GM18858 (cell line): ENCODE data around the gene FGD6.
"Not testable (repeated sequence)": the region's sequence is repeated elsewhere in the genome, so short reads cannot be mapped to it uniquely, and the experiment has no call there.

ENCODE experiments used
- ATAC-seq: cut with Tn5 transposase; IDR thresholded peaks from one replicate; pipeline ENCODE4 v1.9.1; 2021; ENCODE audit not compliant: unreplicated experiment

The FGD6 gene

DNA sequence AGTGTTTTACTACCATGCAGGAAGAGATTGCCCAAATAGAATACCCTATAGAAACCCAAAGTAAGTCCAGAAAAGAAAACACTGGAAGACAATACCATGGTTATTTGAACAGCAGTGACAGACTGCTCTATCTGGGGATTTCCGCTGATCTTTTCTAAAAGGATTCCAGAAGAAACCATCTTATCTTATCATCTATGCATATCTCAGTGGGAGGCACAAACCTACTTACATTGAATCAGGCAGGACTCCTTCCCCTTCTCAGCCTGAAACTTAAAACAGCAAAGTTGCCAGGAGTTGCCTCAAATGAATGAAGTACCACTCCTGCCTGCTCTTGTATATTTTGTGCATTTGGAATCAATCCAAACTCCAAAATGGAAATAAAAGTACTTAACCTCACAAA, 87.2 kb downstream of the FGD6 start:
- ATAC-seq = no peak

DNA sequence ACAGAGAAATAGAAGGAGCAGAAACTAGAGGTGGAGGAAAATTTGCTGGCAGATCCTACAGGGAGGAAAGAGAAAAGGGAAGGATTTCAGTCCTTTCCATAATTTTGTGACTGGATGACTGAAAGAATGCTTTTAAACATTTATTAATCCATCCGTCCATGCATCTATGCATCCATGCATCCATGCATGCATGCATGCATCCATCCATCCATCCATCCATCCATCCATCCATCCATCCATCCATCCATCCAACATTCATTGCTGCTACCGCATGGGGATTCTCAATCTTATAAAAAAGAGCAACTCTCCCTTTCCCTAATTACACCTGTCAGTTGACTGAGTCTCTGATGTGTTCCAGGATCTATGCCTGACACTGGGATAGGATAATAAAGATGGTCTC, 88.2 kb downstream of the FGD6 start:
- ATAC-seq = no peak

DNA sequence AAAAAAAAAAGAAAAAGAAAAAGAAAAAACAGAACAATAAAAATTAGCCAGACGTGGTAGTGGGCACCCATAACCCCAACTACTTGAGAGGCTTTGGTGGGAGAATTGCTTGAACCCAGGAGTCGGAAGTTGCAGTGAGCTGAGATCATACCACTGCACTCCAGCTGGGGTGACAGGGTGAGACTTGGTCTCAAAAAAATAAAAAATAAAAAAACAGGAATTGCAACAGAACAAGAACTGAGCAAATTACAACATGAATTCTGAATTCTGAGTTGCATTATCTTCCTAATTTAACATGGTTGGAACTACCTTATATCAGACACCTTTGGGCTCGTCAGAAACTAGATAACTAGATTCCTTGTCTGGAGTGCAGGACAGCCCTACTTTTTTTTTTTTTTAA, 90.5 kb downstream of the FGD6 start:
- ATAC-seq = no peak

DNA sequence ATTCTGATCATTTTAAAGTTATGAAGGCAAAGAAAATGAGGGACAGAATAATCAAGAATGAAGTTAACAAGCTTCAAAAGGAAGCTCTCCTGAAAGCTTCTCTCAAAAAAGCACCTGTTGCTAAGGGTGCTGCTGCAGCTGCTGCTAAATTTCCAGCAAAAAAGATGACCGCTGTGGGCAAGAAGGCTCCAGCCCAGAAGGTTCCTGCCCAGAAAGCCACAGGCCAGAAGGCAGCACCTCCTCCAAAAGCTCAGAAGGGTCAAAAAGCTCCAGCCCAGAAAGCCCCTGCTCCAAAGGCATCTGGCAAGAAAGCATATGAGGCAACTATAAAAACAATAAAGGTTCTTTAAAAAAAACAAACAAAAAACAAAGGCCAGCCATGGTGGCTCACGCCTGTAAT, 91.2 kb downstream of the FGD6 start:
- ATAC-seq = no peak

DNA sequence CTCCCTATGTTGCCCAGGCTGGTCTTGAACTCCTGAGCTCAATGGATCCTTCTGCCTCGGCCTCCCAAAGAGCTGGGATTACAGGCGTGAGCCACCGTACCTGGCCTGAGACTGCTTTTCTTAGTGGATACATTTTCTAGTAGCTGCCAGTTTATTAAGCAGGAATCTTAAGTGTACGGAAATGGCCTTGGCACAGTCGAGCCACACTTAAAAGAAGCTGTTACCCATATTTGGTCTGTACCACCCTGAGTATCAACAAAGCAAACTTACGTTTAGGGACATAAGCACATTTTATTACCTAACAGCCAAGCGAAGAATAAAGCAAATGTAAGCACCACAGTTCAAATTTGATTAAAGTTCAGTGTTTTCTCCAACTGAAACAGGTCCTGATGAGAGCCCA, 93.2 kb downstream of the FGD6 start:
- ATAC-seq = no peak

DNA sequence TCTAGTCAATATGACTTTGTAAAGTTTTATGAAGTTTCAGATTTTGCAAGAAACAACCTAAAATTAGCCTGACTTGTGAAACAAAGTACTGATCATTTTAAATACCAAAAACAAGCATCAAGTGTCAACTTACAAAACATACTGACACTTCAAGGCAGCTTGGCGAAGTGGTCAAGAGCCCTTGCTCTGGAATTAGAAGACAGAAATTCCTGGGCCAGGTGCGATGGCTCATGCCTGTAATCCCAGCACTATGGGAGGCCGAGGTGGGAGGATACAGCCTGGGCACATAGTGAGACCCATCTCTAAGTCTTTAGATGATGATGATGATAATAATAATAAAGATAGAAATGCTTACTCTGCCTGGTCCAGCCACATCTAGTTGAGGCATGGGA, 98.5 kb downstream of the FGD6 start:
- ATAC-seq = no peak

DNA sequence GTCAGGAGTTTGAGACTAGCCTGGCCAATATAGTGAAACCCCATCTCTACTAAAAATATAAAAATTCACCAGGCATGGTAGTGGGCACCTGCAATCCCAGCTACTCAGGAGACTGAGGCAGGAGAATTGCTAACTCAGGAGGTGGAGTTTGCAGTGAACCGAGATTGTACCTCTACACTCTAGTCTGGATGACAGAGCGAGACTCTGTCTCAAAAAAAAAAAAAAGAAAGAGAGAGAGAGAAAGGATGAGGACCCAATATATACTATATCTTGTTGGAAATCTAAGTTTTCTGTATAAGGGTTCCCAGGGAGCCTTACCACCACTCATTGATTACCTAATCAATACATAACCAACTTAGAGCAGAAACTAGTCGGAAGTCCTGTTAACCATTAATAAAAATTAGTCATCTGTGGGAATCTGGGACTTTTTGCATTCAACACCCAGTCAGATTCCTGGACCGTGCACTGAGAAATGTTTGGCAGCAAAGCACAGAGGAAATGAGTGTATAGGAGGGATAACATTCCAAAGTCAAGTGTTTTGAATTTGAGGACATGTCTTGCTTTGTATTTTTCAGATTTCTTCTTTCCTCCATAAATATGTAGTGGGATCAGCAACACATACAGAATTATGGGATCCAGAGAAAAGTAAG, 99.0 kb downstream of the FGD6 start:
- no peak for ATAC-seq

DNA sequence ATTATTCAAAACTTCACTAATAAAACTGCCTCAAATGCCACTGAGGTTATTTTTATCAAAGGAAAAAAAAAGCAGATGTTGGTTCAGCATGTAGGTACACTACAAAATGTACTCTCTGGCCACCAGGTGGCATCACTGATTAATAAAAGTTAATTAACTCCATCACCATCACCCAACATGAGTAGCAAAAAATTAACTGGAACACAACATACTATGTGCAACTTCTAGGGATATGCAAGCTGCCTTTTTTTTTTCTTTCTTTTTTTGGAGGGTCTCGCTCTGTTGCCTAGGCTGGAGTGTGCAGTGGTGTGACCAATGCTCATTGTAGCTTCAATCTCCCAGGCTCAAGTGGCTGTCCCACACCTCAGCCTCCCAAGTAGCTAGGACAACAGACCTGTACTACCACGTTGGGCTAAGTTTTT, 100.1 kb downstream of the FGD6 start:
- ATAC-seq = peak; percentile 79

DNA sequence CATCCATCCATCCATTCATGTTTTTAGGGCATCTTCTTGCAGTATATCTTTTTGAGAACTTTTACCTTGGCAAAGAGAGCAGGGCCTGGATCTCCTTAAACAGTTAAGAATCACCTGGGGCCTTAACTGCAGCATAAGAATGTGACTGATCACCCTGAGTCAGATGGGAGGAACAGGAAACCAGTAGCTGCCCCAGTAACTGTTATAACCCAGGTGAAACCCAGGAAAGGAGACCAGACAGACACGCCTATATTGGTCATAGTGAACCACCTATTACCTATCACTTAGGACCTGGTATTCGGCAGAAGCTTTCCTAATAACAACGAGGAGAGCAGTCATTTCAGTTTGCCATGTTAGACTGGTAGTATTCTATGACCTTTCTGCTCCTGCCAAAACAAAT, 100.5 kb downstream of the FGD6 start:
- peak; percentile 43 for ATAC-seq

DNA sequence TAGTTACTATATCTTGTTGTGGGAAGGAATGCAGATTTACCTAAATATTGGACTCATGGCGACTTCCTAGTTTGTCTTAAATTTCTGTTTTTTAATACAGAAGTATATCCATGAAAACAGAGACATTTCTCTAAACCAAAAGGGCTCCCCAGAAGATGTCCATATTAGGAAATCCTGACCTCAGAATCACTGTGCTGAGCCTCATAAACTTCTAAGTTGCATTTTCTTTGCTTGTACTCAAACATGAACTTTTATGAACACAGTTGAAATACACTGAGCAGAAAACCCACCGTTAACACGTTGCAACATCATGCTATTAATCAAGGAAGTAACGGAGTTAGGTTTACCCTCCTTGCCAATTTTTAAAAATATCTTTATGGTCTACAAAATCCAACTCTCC, 100.9 kb downstream of the FGD6 start:
- no peak for ATAC-seq

DNA sequence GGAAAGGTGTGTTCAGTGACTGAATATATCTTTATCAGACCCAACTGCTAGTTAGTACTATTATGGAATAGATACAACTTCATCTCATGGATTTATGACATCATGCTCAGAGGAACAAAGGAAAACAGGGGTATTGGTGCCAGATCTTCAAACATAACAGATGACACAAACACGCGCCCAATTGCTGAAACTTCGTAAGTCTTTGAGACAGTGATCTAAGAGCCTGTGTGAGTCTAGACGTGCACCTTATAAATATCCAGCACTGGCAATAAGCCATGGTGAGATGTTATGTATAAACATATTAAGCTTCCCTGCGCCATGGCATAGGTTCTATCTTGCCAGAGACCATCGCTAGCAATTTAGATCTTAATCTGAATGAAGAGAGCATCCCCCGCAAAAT, 101.6 kb downstream of the FGD6 start:
- ATAC-seq = no peak

DNA sequence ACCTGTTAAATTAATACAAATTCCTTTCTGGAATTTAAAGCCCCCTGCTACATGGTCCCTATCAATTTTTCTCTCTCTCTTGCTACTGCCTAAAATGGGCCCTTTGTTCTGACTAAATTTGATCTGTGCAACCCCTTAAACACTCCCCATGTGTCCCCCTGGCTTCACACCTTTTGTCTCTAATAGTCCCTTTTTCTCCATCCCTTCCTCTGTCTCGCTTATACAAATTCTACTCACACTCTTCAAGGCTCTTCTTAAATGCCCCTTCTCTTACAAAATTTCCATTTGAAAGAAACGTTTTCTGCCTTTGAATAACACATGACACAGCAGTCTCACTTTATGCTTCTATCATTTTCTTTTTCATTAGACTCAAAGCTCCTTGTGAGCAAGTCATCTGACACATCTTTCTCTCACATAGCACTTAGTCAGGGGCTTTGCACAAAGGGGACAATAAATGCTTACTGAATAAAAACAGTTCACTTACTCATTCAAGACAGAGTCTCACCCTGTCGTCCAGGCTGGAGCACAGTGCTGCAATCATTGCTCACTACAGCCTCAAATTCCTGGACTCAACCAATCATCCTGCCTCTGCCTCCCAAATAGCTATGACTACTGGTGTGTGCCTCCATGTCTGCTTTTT, 102.4 kb downstream of the FGD6 start:
- ATAC-seq = no peak

DNA sequence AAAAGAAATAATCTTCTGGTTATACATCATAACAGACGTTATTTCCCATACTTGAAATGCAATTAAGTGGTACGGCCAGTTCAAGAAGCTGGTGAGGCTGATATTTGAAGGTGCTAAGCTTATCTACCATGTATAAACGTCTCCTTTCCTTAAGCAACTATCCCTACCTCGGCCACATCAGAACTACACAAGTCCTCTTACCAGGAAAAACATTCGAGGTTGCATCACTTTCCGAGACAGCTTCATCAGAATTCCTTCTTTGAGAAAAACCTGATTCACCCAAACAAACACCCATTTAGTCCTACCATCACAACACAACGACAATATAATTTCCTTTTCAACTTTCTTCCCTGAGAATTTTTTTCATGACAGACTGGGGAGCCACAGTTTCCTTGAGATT, 109.9 kb downstream of the FGD6 start:
- no peak for ATAC-seq

DNA sequence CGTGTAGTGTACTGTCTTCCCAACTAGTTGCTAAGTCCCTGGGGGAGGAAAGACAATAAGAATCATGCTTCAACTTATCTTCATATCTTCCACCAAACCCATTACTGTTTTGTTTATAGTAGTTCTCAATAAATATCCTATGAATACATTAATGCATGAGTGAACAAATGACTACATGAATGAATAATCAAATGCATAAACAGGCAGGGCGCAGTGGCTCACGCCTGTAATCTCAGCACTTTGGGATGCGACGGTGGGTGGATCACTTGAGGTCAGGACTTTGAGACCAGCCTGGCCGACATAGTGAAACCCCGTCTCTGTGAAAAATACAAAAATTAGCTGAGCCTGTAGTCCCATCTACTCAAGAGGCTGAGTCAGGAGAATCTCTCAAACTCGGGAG, 111.7 kb downstream of the FGD6 start:
- ATAC-seq = no peak

DNA sequence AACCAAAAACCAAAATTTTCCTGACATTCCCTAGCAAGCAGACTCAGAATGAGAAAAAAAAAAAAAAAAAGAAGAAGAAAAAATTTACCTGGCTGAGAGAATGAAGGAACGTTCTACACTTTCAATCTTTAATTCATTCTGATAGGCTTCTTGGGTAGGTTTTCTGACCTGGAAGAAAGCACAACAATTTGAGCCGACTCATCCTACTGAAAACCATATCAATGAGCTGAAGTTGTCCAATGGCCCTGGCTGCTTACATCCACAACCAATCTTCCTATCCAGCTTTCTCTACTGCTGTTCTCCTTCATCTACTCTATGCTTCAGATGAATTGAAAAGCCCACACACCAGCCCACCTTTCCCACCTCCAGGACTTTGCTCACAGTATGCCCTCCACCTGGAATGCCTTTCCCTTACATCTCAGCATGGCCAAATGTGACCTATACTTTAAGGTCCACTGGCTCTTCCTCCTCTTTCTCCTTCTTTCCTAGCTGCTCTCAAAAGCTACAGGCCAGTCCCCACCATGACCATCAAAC, 112.3 kb downstream of the FGD6 start:
- no peak for ATAC-seq

DNA sequence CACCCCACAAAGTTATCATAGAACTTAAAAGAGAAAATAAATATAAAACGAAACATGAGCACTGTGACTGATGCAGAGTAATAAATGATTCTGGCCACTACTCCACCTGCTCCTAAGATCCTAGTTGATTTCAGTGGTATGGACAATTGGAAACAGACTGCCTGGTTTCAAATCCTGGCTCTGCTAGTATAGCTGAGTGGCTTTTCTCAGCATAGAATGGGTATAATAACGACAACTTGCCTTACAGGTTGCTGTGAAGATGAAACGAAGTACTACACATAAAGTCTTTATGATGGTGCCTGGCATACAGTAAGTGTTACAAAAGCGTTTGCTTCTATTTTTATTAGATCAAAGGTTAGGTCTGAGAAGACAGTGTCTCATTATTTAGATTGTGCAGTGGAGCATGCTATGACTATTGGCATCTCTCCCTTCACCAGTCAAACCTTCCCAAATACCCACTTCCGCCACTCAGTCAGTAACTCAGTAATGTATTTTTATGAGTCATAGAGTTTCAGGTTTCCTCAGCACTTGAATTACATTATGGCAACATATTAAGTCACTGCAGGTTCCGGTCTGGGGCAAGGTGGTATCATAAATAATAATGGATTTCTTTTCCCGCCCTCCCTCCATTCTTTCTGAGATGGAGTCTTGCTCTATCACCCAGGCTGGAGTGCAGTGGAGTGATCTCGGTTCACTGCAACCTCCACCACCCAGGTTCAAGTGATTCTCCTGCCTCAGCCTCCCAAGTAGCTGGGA, 114.2 kb downstream of the FGD6 start:
- peak; percentile 99 for ATAC-seq

DNA sequence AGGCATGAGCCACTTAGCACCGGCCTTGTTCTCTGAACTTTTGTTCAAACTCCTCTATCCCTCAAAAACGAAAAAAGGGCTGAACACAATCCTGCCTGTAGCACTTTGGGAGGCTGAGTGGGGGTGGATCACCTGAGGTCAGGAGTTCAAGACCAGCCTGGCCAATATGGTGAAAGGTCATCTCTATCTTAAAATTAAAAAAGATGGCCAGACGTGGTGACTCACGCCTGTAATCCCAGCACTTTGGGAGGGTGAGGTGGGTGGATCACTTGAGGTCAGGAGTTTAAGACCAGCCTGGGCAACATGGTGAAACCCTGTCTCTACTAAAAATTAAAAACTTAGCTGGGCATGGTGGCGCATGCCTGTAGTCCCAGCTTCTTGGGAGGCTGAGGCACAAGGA, 115.3 kb downstream of the FGD6 start:
- ATAC-seq = not testable (repeated sequence)

DNA sequence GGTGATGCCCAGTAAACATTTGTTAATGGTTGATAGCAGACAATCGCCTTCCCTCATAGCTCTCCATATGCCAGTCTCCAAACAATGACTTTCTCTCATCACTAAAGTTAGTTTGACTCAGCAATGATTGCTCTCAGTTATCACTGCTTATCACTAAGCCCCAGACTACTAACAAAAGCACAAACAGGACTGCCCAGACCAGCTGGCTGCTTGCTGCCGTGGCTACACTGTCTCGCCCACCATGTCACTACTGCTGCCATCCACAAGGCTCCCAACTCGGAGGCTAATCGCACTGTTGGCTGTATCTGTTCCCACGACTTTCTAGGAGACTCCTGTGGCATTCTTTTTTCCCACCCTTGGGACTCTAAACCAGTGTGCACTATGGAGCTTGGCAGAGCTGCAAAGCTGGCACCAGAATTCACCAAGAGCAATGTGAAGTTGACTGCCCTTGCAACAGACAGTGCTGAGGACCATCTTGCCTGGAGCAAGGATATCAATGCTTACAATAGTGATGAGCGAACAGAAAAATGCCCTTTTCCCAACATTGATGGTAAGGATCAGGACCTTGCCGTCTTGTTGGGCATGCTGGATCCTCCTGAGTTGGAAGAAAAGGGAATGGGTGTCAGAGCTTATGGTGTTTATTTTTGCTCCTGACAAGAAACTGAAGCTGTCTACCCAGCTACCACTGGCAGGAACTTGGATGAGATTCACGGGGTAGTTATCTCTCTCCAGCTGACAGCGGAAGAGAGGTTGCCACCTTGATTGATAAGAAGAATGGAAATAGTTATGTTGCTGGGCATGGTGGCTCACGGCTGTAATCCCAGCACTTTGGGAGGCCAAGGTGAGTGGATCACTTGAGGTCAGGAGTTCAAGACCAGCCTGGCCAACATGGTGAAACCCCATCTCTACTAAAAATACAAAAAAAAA, 116.7 kb downstream of the FGD6 start:
- ATAC-seq = no peak

DNA sequence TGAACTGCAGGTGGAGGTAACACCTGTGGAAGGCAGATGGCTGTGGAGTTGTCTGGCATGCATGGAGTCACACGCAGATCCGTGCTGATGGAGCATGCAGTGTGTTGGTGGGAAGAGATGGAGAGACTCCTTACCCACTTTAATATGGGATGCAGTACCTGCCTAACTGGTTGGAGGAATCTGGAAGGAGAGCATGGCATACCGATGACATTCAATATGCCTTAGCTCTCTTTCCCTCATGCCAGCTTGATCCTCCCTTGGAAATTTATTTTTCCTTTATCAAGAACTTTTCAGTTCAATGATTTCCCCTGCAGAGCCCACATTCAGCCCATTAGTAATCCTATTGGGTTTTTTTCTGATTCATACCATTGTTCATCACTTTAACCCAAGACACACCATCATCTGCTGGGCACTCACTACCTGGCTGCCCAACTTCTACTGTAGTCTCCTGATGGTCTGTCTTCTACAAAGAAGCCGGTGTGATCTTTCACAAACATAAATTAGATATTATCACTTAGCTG, 117.9 kb downstream of the FGD6 start:
- no peak for ATAC-seq

DNA sequence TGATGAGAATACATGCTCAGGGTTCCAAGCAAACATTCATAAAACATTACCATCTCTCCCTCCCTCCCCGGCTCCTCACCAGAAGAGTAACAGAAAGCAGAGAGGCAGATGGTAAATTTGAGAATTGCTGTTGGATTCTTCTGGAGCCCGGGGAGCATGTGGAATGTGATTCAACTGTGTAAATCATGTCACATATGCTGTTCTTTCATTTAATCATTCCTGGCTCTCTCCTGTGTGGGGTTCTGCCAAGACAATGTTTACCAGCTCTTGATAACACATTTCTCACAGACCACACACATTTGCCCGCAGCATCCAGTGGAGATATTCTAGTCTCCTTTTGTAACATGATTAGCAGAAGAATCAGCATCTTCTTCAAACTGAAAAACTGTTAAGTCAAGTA, 120.4 kb downstream of the FGD6 start:
- ATAC-seq = no peak

DNA sequence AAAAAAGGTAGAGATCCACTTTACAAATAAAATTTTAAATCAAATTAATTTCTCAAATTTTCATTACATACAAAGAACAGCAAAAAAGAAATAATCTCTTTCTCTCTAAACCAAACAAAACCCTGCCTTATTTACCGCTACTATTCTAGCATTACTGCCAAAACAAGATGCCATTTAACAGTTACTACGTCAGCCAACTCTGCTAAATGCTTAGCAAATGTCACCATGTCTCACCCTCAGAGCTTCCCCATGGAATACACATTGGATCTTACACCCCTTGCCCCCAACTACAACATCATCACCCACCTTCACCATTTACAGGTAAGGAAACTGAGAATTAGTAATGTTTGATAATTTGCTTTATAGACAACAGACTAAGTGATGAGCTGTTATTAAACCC, 120.9 kb downstream of the FGD6 start:
- no peak for ATAC-seq
